Activated CD4-positive, alpha-beta T cell treated with anti-CD3 and anti-CD28 coated beads for 1 hour (primary cell): ENCODE measurements around the gene PRRG2.
A peak's percentile ranks its signal among the peaks of the same experiment; 100 is the strongest.

Source experiments
- DNase-seq: peaks from one replicate; pipeline ENCODE4 v3.0.0-alpha.2; 2020

The PRRG2 gene

DNA sequence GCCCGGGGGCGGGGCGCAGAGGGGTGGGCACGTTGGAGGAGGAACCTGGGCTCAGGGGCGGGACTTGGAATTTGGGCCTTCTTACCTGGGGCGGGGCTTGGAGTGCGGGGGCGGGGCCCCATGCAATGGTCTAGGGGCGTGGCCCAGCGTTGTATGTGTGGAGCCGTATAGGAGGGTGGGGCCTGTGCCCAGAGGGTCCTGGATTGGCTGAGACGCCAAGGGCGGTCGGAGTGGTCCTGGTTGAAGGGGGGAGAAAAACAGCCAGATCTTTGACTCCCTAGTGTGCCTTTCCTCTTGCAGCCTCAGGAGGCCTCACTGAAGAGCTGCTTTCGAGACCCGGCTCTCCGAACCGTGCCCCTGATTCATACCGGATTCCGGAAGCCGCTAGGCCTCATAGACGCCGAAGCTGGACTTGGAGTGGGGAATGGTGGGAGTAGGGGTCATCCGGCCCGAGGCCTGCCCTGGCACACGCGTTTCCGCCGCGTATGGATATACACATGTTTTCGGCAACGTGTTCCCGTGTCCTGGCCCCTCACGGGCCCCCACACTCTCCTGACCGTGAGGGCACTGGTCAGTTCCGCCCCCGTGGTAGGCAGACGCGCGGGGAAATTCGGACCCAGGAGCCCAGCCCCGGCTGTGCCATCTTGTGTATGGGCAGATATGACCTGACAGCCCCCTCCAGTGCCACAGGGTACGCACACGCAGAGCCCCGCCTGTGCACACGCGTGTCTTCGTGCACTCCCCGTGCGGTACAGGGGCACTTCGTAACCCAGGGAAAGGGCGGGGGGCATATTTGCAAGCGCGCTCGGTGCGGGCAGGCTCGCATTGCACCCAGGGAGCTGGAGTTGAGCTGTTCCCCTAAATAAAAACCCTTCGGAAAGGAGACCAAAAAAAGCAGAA lies 9.2 kb downstream of the PRRG2 start:
- DNase-seq = peak; percentile 88

DNA sequence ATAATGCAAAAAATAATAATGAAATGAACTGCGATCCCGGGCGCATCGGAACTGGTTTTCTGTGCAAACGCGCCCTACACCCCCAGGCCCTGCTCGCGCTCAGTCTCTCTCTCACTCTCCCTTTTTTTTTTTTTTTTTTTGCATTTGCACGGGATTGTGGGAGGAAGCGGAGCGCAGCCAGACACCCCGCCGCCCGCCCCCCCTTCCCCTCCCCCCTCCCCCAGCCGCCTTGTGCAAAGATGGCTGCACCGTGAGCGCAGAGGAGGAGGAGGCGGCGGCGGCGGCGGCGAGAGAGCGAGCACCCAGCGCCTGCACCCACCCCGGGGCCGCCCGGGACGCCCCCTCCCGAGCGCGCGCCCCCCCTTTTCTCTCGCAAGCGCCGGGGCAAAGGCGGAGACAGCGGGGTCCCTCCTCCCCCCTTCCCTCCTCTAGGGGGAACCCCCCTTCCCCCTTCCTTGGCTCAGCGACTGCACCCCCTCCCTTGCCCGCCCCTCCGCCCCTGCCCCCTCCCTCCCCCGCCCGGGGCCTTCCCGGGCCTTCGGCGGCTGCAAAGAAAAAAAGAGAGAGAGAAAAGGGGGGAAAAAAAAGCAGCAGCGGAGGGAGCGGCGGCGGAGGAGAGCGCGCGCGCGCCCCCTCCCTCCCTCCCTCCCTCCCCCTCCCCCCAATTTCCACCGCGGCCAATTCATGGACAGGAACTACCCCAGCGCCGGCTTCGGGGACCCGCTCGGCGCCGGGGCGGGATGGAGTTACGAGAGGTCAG lies 10.0 kb downstream of the PRRG2 start, which contains the start of gene PRR12:
Gene PRR12 (plus strand): TSS at position 212 of the 760 bp plus-strand sequence. CDS start 473 bp downstream, at position 685.
- peak; percentile 49 for DNase-seq

DNA sequence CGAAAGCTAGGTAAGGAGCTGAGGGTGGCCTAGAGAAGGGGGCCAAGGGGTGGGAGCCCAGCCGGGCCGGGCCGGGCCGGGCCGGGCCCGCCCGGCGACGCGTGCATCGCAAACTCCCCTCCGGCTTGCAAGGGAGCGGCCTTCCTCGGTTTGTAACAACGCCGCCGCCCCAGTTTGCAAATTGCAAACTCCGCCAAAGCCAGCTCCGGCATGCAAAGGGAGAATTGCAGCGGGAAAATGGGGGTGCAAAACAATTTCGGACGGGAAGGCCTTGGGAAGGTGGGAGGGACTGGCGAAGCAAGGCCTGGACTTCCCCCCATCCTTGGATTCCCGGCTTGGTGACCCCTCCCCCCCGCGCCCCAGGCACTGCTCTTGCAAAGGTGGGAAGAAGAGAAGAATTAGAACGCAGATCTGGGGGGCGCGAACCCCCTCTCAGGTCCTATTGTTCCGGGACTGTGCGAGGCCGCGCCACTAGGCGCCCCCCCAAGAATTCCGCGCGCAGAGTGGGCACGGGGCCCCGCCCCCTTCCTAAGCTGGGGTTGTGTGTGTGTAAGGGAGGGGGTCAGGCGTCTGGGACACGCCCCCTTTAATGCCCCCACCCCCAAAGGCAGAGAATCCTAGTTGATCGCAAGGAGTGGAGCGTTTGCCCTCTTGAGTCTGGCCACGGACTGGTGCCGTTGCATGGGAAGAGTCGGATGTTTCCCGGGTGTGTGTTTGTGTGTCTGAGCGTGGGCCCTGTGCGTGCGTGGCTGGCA lies 10.8 kb downstream of the PRRG2 start:
- DNase-seq = peak; percentile 18

DNA sequence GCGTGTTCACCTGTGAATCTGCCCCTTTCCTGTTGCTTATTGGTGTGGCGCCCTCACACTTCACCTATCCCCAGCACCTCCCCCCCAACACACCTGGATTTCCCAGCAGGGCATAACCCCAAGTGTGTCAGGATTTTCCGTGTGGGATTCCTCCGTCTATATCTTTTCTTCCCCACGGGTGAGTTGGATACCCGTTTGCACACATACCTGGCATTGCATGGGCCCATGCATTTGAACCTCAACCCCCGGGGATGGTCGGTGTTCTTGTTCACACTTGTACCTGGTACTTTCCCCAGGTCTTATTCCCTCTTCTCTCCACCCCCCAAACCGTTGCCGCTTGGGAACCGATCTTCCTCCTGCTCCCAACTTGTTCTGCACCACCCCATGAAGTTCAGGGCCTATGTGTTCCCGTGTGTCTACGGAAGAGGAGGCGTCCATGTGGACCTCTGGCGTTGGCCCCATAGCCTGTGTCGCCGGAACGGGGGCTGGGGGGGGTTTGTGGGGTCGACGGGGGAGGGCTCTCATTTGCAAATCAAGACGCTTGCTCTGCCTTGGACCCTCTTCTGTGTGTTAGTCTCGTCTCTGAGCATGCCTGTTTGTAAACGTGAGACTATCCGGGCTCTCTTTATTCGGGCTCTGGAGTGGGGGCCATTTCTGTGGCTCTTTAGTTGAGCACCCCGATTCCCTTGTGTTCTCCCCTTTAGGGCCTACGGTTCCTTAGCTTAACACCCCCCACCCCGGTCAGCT lies 11.5 kb downstream of the PRRG2 start:
- DNase-seq = no peak

DNA sequence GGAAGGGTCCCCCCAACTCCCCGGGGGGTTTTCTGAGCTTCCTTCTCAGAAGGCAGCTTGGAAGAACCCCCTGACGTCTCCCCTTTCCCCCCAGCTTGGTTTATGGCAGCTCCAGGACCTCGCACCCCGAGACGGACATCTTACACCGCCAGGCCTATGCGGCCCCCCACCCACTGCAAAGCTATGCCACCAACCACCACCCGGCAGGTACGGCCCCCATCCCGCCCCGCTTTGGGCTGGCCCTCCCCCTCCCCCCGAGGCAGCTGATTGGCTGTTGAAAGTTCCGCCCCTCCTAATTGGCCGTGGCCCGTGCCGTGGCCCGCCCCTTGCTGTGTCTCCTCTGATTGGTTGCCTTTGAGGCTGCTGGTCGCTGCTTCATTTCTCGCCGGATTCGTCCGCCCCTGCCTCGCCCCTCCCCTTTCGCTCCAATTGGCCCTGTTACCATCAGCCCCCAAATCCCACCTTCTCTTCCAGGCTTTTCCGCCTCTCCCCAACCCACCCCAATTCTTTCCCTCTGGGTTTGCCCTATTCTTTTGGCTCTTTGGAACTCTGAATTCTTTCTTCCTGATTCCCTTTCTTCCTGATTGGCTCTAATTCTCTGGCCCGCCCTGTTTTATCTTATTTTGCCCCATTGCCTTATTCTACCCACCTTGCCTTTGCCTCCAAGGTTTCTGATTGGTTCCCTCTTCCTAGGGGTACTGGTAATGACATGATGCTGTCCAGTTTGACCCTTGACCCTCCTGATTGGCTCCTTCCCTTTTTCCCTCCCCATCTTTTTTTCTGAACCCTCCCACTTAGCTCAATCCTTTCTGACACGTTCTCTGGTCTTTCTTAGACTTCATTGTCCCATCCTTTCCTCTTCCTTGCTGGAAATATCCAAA lies 12.4 kb downstream of the PRRG2 start:
- peak; percentile 85 for DNase-seq

DNA sequence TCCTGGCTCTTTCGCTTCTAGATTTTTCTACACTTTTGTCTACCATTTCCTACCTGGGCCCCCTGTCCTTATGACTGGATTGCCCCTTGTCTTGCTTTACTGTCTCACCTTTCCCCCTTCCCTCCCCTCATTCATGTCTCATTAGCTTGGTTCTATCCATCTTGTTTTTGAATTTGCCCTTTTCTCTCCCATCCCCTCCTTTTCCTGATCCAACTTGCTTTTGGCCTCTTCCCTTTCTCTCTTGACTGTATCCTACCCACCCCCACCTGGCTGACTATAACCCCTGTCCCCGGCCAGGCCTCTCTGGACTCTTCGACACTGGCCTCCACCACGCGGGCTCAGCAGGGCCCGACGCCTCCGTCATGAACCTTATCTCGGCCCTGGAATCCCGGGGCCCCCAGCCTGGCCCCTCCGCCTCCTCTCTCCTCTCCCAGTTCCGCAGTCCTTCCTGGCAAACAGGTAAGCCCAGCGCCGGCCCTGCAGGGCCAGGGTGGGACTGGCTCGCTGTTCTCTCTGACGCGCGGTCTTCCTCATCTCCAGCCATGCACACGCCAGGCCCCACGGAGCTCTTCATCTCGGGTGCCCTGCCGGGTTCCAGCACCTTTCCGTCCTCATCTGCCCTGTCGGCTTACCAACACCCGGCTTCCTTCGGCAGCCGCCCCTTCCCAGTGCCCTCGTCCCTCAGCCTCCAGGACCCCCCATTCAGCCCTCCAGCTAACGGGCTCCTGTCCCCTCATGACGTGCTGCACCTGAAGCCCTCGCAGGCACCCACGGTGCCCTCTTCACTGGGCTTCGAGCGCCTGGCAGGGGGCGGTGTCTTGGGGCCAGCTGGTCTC lies 13.3 kb downstream of the PRRG2 start:
- no peak for DNase-seq

DNA sequence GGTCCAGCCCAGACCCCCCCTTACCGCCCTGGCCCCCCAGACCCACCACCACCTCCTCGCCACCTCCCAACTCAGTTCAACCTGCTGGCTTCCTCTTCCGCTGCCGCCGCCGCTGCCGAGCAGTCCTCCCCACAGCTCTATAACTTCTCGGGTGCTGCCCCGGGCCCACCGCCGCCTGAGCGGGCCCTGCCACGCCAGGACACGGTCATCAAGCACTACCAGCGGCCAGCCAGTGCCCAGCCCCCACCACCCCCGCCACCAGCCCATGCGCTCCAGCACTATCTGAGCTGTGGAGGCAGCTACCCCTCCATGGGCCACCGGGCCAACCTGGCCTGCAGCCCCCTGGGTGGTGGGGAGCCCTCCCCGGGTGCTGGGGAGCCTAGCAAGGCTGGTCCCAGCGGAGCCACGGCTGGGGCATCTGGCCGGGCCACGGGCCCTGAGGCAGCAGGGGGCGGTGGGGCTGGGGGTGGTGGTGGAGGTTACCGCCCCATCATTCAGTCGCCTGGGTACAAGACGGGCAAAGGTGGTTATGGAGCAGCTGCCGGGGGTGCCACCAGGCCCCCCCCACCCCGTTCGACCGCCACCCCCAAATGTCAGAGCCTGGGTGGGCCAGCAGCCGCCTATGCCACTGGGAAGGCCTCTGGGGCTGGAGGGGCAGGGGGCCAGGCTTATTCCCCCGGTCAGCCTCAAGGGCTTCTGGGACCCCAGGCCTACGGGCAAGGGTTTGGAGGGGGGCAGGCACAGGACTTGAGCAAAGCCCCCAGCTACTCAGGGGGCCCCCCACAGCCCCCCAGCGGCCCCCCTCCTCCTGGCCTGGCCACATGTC lies 14.1 kb downstream of the PRRG2 start:
- DNase-seq = no peak

DNA sequence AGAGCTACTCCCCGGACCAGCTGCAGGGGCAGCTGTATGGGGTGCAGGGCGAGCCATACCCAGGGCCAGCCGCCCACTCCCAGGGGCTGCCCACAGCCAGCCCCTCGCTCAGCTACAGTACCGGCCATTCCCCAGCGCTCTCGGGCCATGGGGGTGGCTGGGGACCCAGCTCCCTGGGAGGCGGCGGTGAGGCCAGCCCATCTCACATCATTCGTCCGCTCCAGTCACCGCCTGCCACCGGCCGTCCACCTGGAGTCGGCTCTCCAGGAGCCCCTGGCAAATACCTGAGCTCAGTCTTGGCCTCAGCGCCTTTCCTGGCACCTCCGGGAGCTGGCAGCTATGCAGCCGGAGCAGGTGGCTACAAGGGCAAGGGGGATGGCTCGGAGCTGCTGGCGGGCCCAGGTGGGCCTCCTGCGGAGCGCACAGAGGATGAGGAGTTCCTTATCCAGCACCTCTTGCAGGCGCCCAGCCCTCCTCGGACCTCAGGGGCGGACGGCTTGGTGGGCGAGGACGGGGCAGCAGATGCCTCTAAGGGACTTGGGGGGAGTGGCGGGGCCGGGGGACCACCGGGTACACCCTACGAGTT lies 14.8 kb downstream of the PRRG2 start:
- no peak for DNase-seq

DNA sequence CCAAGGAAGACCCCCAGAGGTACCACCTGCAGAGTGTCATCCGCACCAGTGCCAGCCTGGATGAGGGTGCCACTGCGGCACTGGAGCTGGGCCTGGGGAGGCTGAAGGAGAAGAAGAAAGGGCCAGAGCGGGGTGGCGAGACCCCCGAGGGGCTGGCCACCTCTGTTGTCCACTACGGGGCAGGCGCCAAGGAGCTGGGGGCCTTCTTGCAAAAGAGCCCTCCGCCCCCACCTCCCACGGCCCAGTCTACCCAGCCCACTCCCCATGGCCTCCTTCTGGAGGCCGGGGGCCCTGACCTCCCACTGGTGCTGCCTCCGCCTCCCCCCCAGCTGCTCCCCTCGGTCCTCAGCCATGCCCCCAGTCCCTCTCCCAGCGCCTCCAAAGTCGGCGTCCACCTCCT lies 15.3 kb downstream of the PRRG2 start:
- DNase-seq = no peak

DNA sequence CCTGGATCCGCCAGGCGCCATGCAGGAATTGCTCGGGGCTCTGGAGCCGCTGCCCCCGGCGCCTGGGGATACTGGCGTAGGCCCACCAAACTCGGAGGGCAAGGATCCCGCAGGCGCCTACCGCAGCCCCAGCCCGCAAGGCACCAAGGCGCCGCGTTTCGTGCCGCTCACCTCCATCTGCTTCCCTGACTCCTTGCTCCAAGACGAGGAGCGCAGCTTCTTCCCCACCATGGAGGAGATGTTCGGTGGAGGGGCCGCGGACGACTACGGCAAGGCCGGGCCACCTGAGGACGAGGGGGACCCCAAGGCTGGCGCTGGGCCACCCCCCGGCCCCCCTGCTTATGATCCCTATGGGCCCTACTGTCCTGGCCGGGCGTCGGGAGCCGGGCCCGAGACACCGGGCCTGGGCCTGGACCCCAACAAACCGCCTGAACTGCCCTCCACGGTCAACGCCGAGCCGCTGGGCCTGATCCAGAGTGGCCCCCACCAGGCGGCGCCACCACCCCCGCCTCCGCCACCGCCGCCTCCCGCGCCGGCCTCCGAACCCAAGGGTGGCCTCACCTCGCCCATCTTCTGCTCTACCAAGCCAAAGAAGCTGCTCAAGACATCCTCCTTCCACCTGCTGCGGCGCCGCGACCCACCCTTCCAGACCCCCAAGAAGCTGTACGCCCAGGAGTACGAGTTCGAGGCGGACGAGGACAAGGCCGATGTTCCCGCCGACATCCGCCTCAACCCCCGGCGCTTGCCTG lies 16.0 kb downstream of the PRRG2 start:
- no peak for DNase-seq

DNA sequence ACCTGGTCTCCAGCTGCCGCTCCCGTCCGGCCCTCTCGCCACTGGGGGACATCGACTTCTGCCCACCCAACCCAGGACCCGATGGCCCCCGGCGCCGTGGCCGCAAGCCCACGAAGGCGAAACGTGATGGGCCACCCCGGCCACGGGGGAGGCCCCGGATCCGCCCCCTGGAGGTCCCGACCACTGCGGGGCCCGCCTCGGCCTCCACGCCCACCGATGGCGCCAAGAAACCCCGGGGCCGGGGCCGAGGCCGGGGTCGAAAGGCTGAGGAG lies 16.5 kb downstream of the PRRG2 start:
- no peak for DNase-seq

DNA sequence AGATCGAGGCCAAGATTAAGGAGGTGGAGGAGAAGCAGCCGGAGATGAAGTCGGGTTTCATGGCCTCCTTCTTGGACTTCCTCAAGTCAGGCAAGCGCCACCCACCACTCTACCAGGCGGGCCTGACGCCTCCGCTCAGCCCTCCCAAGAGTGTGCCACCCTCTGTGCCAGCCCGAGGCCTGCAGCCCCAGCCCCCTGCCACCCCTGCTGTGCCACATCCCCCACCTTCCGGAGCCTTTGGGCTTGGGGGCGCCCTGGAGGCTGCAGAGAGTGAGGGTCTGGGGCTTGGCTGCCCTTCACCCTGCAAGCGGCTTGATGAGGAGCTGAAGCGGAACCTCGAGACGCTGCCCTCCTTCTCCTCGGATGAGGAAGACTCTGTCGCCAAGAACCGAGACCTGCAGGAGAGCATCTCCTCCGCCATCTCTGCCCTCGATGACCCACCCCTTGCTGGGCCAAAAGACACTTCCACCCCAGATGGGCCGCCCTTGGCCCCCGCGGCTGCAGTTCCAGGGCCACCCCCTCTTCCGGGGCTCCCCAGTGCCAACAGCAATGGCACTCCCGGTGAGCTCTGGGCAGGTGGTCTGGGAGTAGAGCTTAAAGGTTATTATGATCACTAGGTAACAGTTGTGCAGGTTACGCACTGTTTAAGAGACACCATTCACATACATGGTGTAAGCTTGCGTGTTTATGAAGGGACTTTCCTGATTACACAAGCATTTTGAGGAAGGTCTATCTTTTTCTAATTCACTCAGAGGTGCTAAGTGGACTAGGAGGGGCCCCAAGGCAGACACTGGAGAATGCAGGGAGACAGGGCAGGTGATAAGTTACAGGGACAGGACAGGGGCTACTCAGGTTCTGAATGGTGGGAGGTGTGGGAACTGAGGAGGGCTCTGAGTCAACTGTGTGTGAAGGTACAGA lies 18.5 kb downstream of the PRRG2 start:
- no peak for DNase-seq

DNA sequence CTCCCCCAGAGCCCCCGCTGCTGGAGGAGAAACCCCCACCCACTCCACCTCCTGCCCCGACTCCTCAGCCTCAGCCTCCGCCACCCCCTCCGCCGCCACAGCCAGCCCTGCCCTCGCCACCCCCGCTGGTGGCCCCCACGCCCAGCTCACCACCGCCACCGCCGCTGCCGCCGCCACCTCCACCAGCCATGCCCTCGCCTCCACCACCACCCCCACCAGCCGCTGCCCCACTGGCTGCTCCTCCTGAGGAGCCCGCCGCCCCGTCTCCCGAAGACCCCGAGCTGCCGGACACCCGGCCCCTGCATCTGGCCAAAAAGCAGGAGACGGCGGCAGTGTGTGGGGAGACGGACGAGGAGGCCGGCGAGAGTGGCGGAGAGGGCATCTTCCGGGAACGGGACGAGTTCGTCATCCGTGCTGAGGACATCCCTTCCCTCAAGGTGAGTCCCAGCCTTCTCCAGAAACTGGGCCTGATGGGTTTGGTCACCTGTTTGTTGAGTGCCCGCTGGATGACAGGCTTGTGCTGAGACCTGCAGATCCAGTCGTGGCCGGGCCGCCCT lies 20.4 kb downstream of the PRRG2 start:
- no peak for DNase-seq

DNA sequence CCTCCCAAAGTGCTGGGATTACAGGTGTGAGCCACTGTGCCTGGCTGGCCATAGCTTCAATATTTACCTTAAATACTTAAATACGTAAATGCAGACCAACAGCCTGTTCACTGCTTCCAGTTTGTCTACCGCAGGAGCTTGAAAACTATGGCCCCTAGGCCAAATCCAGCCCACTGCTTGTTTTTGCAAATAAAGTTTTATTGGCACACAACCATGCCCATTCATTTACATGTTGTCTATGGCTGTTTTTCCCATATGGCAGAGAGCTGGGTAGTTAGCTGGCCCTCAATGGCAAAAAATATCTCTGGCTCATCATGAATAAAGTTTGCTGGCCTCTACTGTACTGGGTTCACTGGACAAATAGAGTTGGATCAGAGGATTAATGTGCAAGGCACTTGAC lies 21.7 kb downstream of the PRRG2 start:
- DNase-seq = no peak

DNA sequence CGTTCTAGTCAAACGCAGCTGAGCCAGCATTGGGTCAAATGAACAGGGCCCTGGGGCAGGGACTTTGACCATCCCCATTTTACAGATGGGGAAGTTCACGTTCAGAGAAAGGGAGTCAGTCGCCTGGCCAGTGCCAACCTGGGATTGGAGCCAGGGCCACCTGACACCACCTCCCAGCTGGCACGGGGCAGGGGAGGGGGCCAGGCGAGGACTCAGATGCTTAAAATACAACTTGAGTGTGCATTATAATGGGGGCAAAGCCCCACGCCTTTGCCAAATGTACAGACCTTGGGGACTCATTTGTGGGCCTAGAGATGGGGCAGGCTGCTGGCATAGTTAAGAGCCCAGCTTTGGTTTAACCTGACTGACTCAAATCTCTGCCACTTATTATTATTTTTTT lies 24.5 kb downstream of the PRRG2 start:
- no peak for DNase-seq

DNA sequence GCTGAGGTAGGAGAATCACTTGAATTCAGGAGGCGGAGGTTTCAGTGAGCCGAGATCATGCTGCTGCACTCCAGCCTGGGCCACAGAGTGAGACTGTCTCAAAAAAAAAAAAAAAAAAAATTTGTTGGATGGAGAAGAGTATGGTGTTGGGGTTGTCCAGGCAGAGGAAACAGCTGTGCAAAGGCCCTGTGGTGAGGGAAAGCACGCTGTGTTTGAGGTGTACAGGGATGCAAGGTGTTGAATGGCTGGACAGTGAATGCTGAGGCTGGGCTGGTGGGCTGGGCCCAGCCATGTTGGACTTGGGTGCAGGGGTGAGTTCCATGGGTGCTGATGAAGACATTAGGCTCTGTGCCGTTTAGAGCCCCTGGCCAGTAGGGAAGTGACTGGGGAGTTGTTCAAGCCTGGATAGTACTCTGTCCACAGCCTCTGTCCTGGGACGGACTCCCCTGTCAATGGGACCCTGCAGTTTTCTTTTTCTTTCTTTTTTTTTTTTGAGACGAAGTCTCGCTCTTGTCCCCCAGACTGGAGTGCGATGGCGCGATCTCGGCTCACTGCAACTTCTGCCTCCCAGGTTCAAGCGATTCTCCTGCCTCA lies 28.5 kb downstream of the PRRG2 start:
- DNase-seq = no peak

DNA sequence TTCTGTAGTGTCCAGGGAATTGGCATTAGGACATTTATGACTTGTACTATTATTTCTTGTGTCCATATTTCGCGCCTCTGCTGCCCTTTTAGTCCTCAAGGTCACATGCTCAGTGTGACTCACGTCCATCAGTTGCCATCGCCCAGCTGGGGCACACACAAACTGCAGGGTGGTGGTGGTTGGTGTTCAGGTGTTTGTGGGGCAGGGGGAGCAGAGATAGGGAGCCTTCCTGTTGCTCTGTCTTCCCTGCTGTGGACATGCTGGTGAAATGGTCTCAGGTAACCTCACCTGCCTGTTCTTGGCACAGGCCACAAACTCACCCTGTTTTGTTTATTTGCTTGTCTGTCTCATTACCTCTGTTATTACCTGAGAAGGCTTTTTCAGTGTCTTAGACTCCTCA lies 32.3 kb downstream of the PRRG2 start:
- no peak for DNase-seq
